GM23338 (cell line): ENCODE results near the gene STAC.

Experiments
- CREB1 ChIP-seq: fragments of 250-450 bp; sonication (Bioruptor Pico); IDR thresholded peaks from 2 replicates; pipeline ENCODE4 v1.5.0; 2020; ENCODE audit warnings: low read depth, mild to moderate bottlenecking, moderate library complexity
- EZH2 ChIP-seq: fragments of 200-600 bp; sonication (generic); IDR thresholded peaks from one replicate; pipeline ENCODE4 v1.8.0; 2017; ENCODE audit warnings: antibody characterized with exemption, mild to moderate bottlenecking, low read depth; ENCODE audit not compliant: unreplicated experiment
- EZH2phosphoT487 ChIP-seq: fragments of 200-600 bp; sonication (generic); IDR thresholded peaks from one replicate; pipeline ENCODE4 v1.8.1; 2018; ENCODE audit warnings: antibody characterized with exemption; ENCODE audit not compliant: unreplicated experiment
- POLR2AphosphoS5 ChIP-seq: IDR thresholded peaks from 2 replicates; pipeline ENCODE4 v1.6.1; 2016; ENCODE audit warnings: antibody characterized with exemption, low read depth
- TF ChIP-seq, protein P1 (sequence below), 2 experiments: fragments of 200-600 bp in 1 of 2; sonication (generic) in 1 of 2; conservative IDR thresholded peaks; 2 replicates each; pipeline versions ENCODE4 v1.5.1 to v1.6.1; 2016 to 2017; ENCODE audit warnings: antibody characterized with exemption in 2 of 2, low read depth in 2 of 2, mild to moderate bottlenecking in 2 of 2, moderate library complexity in 1 of 2
- TF ChIP-seq, protein P2 (sequence below): IDR thresholded peaks from one replicate; pipeline ENCODE4 v1.6.1; 2018; ENCODE audit warnings: antibody characterized with exemption; ENCODE audit not compliant: unreplicated experiment

DNA sequence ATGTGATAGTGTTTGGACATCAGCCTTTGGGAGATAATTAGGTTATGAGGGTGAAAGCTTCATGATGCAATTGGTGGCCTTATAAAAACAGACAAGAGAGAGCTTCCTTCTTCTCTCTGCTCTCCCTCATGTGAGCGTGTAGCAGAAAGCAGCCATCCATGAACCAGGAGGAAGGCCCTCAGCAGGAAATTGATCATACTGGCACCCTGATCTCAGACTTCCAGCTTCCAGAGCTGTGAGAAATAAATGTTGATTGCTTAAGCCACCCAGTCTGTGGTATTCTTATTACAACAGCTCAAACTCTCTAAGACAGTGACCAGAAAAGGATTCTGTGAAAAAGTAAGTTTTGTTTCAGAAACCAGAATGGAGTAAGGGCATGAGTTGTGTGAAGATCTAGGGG, 13.3 kb downstream of the STAC start:
- TF ChIP-seq, protein P1, sequence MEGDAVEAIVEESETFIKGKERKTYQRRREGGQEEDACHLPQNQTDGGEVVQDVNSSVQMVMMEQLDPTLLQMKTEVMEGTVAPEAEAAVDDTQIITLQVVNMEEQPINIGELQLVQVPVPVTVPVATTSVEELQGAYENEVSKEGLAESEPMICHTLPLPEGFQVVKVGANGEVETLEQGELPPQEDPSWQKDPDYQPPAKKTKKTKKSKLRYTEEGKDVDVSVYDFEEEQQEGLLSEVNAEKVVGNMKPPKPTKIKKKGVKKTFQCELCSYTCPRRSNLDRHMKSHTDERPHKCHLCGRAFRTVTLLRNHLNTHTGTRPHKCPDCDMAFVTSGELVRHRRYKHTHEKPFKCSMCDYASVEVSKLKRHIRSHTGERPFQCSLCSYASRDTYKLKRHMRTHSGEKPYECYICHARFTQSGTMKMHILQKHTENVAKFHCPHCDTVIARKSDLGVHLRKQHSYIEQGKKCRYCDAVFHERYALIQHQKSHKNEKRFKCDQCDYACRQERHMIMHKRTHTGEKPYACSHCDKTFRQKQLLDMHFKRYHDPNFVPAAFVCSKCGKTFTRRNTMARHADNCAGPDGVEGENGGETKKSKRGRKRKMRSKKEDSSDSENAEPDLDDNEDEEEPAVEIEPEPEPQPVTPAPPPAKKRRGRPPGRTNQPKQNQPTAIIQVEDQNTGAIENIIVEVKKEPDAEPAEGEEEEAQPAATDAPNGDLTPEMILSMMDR (conservative IDR thresholded peaks at IDR 0.05; ENCODE audit: low read depth in 2 of 2), result no peak
- TF ChIP-seq EZH2phosphoT487, result no peak
- TF ChIP-seq POLR2AphosphoS5, result no peak
- no peak for TF ChIP-seq EZH2
- TF ChIP-seq CREB1, result no peak
- TF ChIP-seq, protein P2, sequence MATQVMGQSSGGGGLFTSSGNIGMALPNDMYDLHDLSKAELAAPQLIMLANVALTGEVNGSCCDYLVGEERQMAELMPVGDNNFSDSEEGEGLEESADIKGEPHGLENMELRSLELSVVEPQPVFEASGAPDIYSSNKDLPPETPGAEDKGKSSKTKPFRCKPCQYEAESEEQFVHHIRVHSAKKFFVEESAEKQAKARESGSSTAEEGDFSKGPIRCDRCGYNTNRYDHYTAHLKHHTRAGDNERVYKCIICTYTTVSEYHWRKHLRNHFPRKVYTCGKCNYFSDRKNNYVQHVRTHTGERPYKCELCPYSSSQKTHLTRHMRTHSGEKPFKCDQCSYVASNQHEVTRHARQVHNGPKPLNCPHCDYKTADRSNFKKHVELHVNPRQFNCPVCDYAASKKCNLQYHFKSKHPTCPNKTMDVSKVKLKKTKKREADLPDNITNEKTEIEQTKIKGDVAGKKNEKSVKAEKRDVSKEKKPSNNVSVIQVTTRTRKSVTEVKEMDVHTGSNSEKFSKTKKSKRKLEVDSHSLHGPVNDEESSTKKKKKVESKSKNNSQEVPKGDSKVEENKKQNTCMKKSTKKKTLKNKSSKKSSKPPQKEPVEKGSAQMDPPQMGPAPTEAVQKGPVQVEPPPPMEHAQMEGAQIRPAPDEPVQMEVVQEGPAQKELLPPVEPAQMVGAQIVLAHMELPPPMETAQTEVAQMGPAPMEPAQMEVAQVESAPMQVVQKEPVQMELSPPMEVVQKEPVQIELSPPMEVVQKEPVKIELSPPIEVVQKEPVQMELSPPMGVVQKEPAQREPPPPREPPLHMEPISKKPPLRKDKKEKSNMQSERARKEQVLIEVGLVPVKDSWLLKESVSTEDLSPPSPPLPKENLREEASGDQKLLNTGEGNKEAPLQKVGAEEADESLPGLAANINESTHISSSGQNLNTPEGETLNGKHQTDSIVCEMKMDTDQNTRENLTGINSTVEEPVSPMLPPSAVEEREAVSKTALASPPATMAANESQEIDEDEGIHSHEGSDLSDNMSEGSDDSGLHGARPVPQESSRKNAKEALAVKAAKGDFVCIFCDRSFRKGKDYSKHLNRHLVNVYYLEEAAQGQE, result no peak
